Colonic mucosa (tissue), 4 donors: ENCODE measurements around the gene WAPL. TPM values are rescaled to one million over a fixed set of nuclear protein-coding genes. Genes with fewer than 3 reads are reported as not detected.

ENCODE experiments used
- DNase-seq: peaks from one replicate; pipeline ENCODE4 v3.0.0-alpha.2; 2020
- H3K27ac ChIP-seq: fragments of 200-600 bp; one replicate; pipeline ENCODE4 v1.8.0; 2021
- H3K27me3 ChIP-seq: fragments of 200-600 bp; one replicate; pipeline ENCODE4 v1.8.0; 2021
- H3K36me3 ChIP-seq: fragments of 200-600 bp; one replicate; pipeline ENCODE4 v1.8.0; 2021
- H3K4me1 ChIP-seq: fragments of 200-600 bp; one replicate; pipeline ENCODE4 v1.8.0; 2021; ENCODE audit warnings: mild to moderate bottlenecking
- H3K4me3 ChIP-seq: fragments of 200-600 bp; one replicate; pipeline ENCODE4 v1.8.0; 2021
- H3K9ac ChIP-seq, 2 donors: one replicate each; pipeline ENCODE4 v1.7.0; 2013; ENCODE audit warnings: control low read depth in 2 of 2, low read depth in 2 of 2, low read length in 2 of 2
- H3K9me3 ChIP-seq: fragments of 200-600 bp; one replicate; pipeline ENCODE4 v1.8.0; 2021
- CTCF ChIP-seq: fragments of 200-600 bp; IDR thresholded peaks from one replicate; pipeline ENCODE4 v1.8.0; 2022; ENCODE audit warnings: antibody characterized with exemption, mild to moderate bottlenecking
- intact Hi-C: fragments of 100-400 bp; cut with DNase I; formaldehyde crosslinking; loops from one replicate; pipeline ENCODE4 v1.14.1; 2022
- total RNA-seq, 2 donors: library from RNA; stranded (reverse); fragmentation: NEBNext Ultra II Directional in 1 of 2; extraction: Animal tissue kit (Norgen Biotek cat#: 25700) in 1 of 2; gene quantifications; one replicate each; pipeline ENCODE4 v1.2.1, GENCODE V29; 2021
- donor health status: healthy.
- donor health status: DM: no; HTN: no; CAD: no.
- donor health status: DM: no; HTN: no; CAD: no.

Gene WAPL
- total RNA-seq, 2 donors from 2014 or later, result 32.7 to 33.9 TPM

DNA sequence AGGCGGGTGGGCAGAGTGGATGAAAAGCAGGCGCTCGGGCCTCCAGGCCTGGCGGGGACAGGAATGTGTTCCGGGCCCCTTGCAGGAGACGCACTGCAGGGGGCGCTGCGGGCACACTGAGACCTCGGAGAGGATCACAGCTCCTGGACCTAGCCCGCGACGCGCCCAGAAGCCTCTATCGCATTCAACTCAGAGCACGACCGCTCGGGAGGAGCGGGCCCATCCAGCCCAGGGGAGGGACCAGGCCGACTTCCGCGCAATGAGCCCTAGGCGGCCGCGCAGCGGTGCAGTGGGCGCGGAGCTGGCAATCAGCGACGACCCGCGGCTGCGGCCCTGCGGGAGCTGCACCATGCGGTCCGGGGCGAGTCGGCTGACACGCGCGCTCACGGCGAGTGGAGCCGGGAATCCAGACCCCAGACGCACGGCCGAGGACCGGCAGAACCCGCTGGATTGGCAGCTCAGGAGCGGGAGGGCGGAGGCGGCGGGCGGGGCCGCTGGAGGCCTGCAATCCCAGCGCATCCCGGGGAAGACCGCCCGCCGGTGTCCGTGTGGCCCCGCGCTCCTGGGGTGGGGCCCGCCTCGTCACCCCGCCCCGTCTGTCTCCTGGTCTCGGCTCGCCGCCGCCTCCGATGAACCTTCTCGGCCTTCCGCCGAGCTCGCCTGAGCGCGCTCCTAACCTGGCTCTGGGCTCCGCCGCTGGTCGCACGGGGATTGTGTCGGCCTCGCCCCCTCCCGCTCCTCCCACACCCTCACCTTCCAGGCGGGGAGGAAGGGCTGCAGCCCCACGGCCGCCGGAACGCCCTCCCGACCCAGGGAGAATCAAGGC lies 121.5 kb downstream of the WAPL start:
- no peaks in the 10 kb centered on the region for H3K4me1 ChIP-seq
- intact Hi-C loops, result loop anchor here (1.0 to 5.0 kb wide), 2 partner anchors 117 to 186 kb away; no protein-coding TSS in a partner anchor
- peak; percentile 98 for DNase-seq
- no peaks in the 10 kb centered on the region for H3K9me3 ChIP-seq
- H3K27ac ChIP-seq, result peak overlapping the region; percentile 81
- H3K4me3 ChIP-seq, result peak overlapping the region; percentile 59
- H3K9ac ChIP-seq, result peak overlapping the region; percentile 68 to 70
- TF ChIP-seq CTCF, result peak; percentile 97
- no peaks in the 10 kb centered on the region for H3K36me3 ChIP-seq
- no peaks in the 10 kb centered on the region for H3K27me3 ChIP-seq

DNA sequence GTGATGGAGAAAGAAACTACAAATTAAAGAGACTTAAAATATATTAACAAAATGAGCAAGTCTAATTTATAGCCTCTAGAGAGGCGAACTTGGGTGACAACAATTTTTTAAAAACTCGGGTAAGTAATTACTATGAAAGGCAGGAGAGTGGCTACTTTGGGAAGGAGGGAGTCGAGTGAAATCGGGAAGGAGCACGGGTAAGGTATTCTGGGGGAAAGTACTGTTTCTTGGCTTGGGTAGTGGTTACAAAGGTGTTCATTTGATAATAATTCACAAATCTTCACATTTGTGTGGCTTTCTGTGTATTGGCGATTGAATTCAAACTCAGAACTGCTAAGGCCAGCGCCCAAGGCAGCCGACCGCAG lies 122.1 kb downstream of the WAPL start:
- H3K36me3 ChIP-seq, result no peaks in the 10 kb centered on the region
- H3K27ac ChIP-seq, result peak overlapping the region; percentile 81
- H3K9ac ChIP-seq, result peak overlapping the region in 1 of 2 donors; percentile 19
- no peak overlapping the region for H3K4me3 ChIP-seq
- TF ChIP-seq CTCF, result no peak
- no peaks in the 10 kb centered on the region for H3K4me1 ChIP-seq
- DNase-seq, result no peak
- H3K9me3 ChIP-seq, result no peaks in the 10 kb centered on the region
- intact Hi-C loops, result loop anchor here (1.0 kb wide), 1 partner anchor 187 kb away; no protein-coding TSS in a partner anchor
- H3K27me3 ChIP-seq, result no peaks in the 10 kb centered on the region

DNA sequence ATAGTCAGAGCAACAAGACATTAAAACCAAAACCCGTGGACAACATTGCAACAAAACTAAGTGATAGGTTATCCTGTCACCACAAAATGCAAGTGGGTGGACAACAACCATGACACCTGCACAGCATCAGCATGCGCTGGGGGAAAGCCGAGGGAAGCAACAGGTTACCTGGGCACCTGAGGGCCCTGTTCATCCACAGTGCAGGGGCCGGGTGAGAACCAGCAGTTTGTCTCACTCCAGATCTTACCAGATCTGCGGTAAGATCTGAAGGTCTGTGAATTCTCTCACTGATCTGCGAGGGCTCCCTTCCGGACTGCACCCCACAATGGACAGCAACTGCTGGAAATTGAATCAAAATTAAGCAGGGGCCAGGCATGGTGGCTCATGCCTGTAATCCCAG lies 124.5 kb downstream of the WAPL start:
- intact Hi-C loops, result no loop called here
- no peak for TF ChIP-seq CTCF

DNA sequence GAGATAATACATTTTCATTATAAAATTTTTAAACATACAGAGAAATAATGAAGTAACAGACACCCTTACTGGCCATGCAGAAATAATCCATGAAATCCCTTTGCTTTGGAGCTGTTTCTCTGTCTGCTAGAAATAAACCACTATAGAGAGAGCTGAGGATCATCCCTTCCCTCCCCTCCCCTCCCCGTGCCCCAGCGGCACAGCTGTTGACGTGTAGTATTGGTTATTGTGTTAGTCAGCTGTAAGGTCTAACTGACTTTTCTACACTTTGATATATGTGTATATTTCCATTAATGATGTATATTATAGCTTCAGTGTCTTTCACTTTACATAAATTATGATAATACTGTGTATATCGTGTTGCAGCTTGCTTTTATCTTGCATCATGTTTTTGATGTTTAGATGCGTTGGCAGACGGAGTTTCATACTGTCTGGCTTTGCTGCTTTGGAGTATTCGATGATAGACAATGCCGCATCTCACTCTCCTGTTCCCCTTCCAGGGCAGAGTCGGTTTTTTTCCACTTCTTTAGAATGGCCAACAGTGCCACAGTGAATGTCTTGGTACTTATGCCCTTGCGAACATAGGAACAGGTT lies 127.6 kb downstream of the WAPL start:
- DNase-seq, result no peak
- intact Hi-C loops, result no loop called here
- no peak overlapping the region for H3K27ac ChIP-seq
- no peak overlapping the region for H3K4me3 ChIP-seq
- no peaks in the 10 kb centered on the region for H3K36me3 ChIP-seq
- no peaks in the 10 kb centered on the region for H3K9me3 ChIP-seq
- H3K27me3 ChIP-seq, result peaks cover 6% of the 10 kb centered on the region
- H3K9ac ChIP-seq, result no peak overlapping the region
- no peak for TF ChIP-seq CTCF
- peaks cover 5% of the 10 kb centered on the region for H3K4me1 ChIP-seq

More for the DNA sequence above, 124.5 kb downstream of the WAPL start:
- H3K27ac ChIP-seq, result no peak overlapping the region
- H3K9ac ChIP-seq, result no peak overlapping the region
- H3K4me3 ChIP-seq, result no peak overlapping the region
- no peaks in the 10 kb centered on the region for H3K9me3 ChIP-seq
- H3K27me3 ChIP-seq, result no peaks in the 10 kb centered on the region
- no peak for DNase-seq
- no peaks in the 10 kb centered on the region for H3K4me1 ChIP-seq
- no peaks in the 10 kb centered on the region for H3K36me3 ChIP-seq

GRCh38 chr10:86393362-86393761 lies 128.2 kb downstream of the WAPL start:
- H3K4me3 ChIP-seq, result no peak overlapping the region
- no peak overlapping the region for H3K27ac ChIP-seq
- H3K9ac ChIP-seq, result no peak overlapping the region
- intact Hi-C loops, result no loop called here
- H3K27me3 ChIP-seq, result peaks cover 6% of the 10 kb centered on the region
- DNase-seq, result no peak
- H3K9me3 ChIP-seq, result no peaks in the 10 kb centered on the region
- peaks cover 5% of the 10 kb centered on the region for H3K4me1 ChIP-seq
- no peak for TF ChIP-seq CTCF
- no peaks in the 10 kb centered on the region for H3K36me3 ChIP-seq
